DND-41 (cell line): Measurements from ENCODE around the gene SCGB1C2.

Experiments
- EZH2 ChIP-seq: IDR thresholded peaks from 3 replicates; pipeline ENCODE4 v1.6.1; 2012; ENCODE audit warnings: borderline replicate concordance, low read depth, mild to moderate bottlenecking, moderate library complexity, low read length, inconsistent platforms; ENCODE audit not compliant: severe bottlenecking
- TF ChIP-seq, protein P1 (sequence below): IDR thresholded peaks from 2 replicates; pipeline ENCODE4 v1.5.1; 2012; ENCODE audit warnings: borderline replicate concordance, low read length, moderate library complexity, mild to moderate bottlenecking; ENCODE audit not compliant: poor library complexity, severe bottlenecking; ENCODE audit errors: extremely low read depth

DNA sequence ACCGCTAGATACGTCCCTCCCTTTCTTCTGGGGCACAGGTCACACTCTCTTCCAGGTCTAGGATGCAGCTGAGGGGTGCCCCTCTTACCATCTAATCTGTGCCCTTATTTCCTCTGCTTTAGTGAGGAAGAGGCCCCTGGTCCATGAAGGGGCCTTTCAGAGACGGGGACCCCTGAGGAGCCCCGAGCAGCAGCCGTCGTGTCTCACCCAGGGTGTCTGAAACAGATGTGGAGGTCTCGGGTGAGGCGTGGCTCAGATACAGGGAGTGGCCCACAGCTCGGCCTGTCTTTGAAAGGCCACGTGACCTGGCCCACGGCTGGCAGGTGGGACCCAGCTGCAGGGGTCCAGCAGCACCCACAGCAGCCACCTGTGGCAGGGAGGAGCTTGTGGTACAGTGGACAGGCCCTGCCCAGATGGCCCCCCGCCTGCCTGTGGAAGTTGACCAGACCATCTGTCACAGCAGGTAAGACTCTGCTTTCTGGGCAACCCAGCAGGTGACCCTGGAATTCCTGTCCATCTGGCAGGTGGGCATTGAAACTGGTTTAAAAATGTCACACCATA lies 15.6 kb downstream of the SCGB1C2 start:
- TF ChIP-seq, protein P1, sequence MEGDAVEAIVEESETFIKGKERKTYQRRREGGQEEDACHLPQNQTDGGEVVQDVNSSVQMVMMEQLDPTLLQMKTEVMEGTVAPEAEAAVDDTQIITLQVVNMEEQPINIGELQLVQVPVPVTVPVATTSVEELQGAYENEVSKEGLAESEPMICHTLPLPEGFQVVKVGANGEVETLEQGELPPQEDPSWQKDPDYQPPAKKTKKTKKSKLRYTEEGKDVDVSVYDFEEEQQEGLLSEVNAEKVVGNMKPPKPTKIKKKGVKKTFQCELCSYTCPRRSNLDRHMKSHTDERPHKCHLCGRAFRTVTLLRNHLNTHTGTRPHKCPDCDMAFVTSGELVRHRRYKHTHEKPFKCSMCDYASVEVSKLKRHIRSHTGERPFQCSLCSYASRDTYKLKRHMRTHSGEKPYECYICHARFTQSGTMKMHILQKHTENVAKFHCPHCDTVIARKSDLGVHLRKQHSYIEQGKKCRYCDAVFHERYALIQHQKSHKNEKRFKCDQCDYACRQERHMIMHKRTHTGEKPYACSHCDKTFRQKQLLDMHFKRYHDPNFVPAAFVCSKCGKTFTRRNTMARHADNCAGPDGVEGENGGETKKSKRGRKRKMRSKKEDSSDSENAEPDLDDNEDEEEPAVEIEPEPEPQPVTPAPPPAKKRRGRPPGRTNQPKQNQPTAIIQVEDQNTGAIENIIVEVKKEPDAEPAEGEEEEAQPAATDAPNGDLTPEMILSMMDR, result no peak
- no peak for TF ChIP-seq EZH2
